T47D (cell line): ENCODE results near the gene PHF13.
"Not testable (repeated sequence)": the region's sequence is repeated elsewhere in the genome, so short reads cannot be mapped to it uniquely, and the experiment has no call there.

ENCODE experiments used
- DNase-seq, 2 experiments: peaks; one replicate each; pipeline versions ENCODE4 v3.0.0 to v3.0.0-alpha.2; 2011 to 2012; ENCODE audit warnings: low read depth in 1 of 2, low spot score in 1 of 2
- JUND ChIP-seq: IDR thresholded peaks from 2 replicates; pipeline ENCODE4 v1.6.1; 2012; ENCODE audit warnings: low read depth
- in situ Hi-C: cut with HindIII; loops from 2 replicates; pipeline ENCODE4 v1.10.0; 2016; ENCODE audit warnings: low sequenced_read_pairs, low pct_unique_long_range_greater_than_20kb

PHF13 gene

GRCh38 chr1:6652986-6653385 lies 39.5 kb downstream of the PHF13 start:
- in situ Hi-C loops: no loop called here
- TF ChIP-seq JUND: no peak
- DNase-seq: no peak

GRCh38 chr1:6653436-6654290 lies 40.1 kb downstream of the PHF13 start:
- in situ Hi-C loops: no loop called here
- TF ChIP-seq JUND: no peak
- DNase-seq: no peak

GRCh38 chr1:6657138-6657537 lies 43.6 kb downstream of the PHF13 start:
- in situ Hi-C loops: no loop called here
- no peak for TF ChIP-seq JUND
- DNase-seq: no peak

- TF ChIP-seq JUND: no peak
- no peak for DNase-seq
- in situ Hi-C loops: no loop called here
These were observed 45.0 kb downstream of the PHF13 start for GRCh38 chr1:6658359-6659060.

GRCh38 chr1:6660415-6661049 lies 47.0 kb downstream of the PHF13 start:
- in situ Hi-C loops: no loop called here
- TF ChIP-seq JUND: no peak
- DNase-seq: no peak

- in situ Hi-C loops, DNase-seq: not testable (repeated sequence)
These were observed 48.9 kb downstream of the PHF13 start for GRCh38 chr1:6662468-6662867.

GRCh38 chr1:6666696-6667095 lies 53.2 kb downstream of the PHF13 start:
- TF ChIP-seq JUND: no peak
- no peak for DNase-seq
- in situ Hi-C loops: no loop called here

GRCh38 chr1:6667139-6667538 lies 53.6 kb downstream of the PHF13 start:
- no peak for DNase-seq
- in situ Hi-C loops: no loop called here
- TF ChIP-seq JUND: no peak

GRCh38 chr1:6668503-6668902 lies 55.0 kb downstream of the PHF13 start:
- in situ Hi-C loops: no loop called here
- no peak for DNase-seq
- no peak for TF ChIP-seq JUND

- TF ChIP-seq JUND: no peak
- in situ Hi-C loops: no loop called here
- no peak for DNase-seq
These were observed 59.0 kb downstream of the PHF13 start for GRCh38 chr1:6672558-6672957.
